Measurements from ENCODE around the gene CCDC12. TPM values are rescaled to one million over a fixed set of nuclear protein-coding genes. Genes with fewer than 3 reads are reported as not detected.
"Not testable (repeated sequence)": the region's sequence is repeated elsewhere in the genome, so short reads cannot be mapped to it uniquely, and the experiment has no call there.

Gene CCDC12
- total and polyA plus RNA-seq, 2 experiments from 2014 or later = 17.4 to 43.8 TPM

GRCh38 chr3:46916278-46916677, 60.3 kb downstream of the CCDC12 start:
- Histone ChIP-seq H3K36me3 (ENCODE audit: low read depth) (peaks cover 35% of the 10 kb centered on the region), H3K9ac (no peak overlapping the region), H3K9me3 (ENCODE audit: low read depth) (no peaks in the 10 kb centered on the region), H3K4me2 (ENCODE audit: unreplicated experiment) (no peak overlapping the region), H3K79me2 (ENCODE audit: insufficient read depth) (no peaks in the 10 kb centered on the region), H4K20me1 (ENCODE audit: insufficient read depth) (no peaks in the 10 kb centered on the region), H3K4me3 (no peak overlapping the region), H2AFZ (no peak overlapping the region), H3K4me1 (ENCODE audit: insufficient read depth) (no peaks in the 10 kb centered on the region), H3K27ac (no peak overlapping the region), H3F3A (ENCODE audit: insufficient read depth) (peaks cover 18% of the 10 kb centered on the region), H3K9me2 (ENCODE audit: insufficient read depth) (no peaks in the 10 kb centered on the region), H3K27me3 (replicated peaks; ENCODE audit: insufficient read depth) (no peaks in the 10 kb centered on the region)
- 83 to 100% methylated on average over 1 of the region's 1 CpG for WGBS, 2 experiments (ENCODE audit: low coverage in 1 of 2, low lambda C conversion rate in 2 of 2, missing lambda C conversion rate in 2 of 2)
- DNase-seq = no peak
- TF ChIP-seq EZH2phosphoT487 (IDR thresholded peaks at IDR 0.05; ENCODE audit: insufficient read depth, low read depth) (no peak), EZH2 (IDR thresholded peaks at IDR 0.05; ENCODE audit: insufficient read depth, poor library complexity, severe bottlenecking) (no peak)
- in situ Hi-C loops (cut with MboI) = no loop called here

DNA sequence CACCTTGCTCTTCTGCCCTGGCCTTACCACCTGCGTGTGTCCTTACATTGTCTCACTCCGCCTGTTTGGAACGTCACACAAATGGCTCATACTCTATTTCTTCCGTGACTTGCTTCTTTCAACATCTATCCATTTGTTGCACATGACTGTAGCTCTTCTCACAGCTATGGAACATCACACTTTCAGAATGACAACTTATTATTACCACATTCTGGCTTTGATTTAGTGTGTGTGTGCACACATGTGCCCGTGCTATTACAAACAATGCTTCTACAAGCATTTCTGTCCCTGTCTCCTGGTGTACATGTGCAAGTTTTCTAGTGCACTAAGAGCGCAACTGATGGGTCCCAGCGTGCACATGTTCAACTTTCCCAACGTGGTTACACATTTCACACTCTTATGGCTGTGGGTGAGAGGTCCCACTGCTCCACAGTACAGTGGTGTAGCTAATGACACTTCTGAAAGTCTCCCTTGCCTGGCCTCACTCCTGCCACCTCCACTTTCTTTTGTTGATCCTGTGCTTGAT, 61.2 kb downstream of the CCDC12 start:
- Histone ChIP-seq H3K36me3 (ENCODE audit: low read depth) (peaks cover 29% of the 10 kb centered on the region), H3K4me2 (ENCODE audit: unreplicated experiment) (no peak overlapping the region), H3K27me3 (replicated peaks; ENCODE audit: insufficient read depth) (no peaks in the 10 kb centered on the region), H3K27ac (no peak overlapping the region), H3K9me3 (ENCODE audit: low read depth) (no peaks in the 10 kb centered on the region), H2AFZ (no peak overlapping the region), H4K20me1 (ENCODE audit: insufficient read depth) (no peaks in the 10 kb centered on the region), H3K9me2 (ENCODE audit: insufficient read depth) (no peaks in the 10 kb centered on the region), H3F3A (ENCODE audit: insufficient read depth) (peaks cover 23% of the 10 kb centered on the region), H3K4me1 (ENCODE audit: insufficient read depth) (no peaks in the 10 kb centered on the region), H3K79me2 (ENCODE audit: insufficient read depth) (no peaks in the 10 kb centered on the region), H3K4me3 (no peak overlapping the region), H3K9ac (no peak overlapping the region)
- TF ChIP-seq EZH2 (IDR thresholded peaks at IDR 0.05; ENCODE audit: insufficient read depth, poor library complexity, severe bottlenecking) = no peak
- no peak for TF ChIP-seq EZH2phosphoT487 (IDR thresholded peaks at IDR 0.05; ENCODE audit: insufficient read depth, low read depth)
- no peak for DNase-seq
- in situ Hi-C loops (cut with MboI) = no loop called here
- 59 to 65% methylated on average over 8 of the region's 8 CpGs for WGBS, 2 experiments (ENCODE audit: low coverage in 1 of 2, low lambda C conversion rate in 2 of 2, missing lambda C conversion rate in 2 of 2)

GRCh38 chr3:46914849-46915248, 61.7 kb downstream of the CCDC12 start:
- H3K9me3 ChIP-seq (ENCODE audit: low read depth) = no peaks in the 10 kb centered on the region
- no peak for TF ChIP-seq EZH2 (IDR thresholded peaks at IDR 0.05; ENCODE audit: insufficient read depth, poor library complexity, severe bottlenecking)
- TF ChIP-seq EZH2phosphoT487 (IDR thresholded peaks at IDR 0.05; ENCODE audit: insufficient read depth, low read depth) = no peak
- no peak overlapping the region for H3K27ac ChIP-seq
- peaks cover 23% of the 10 kb centered on the region for H3F3A ChIP-seq (ENCODE audit: insufficient read depth)
- H3K27me3 ChIP-seq (replicated peaks; ENCODE audit: insufficient read depth) = no peaks in the 10 kb centered on the region
- H4K20me1 ChIP-seq (ENCODE audit: insufficient read depth) = no peaks in the 10 kb centered on the region
- H3K79me2 ChIP-seq (ENCODE audit: insufficient read depth) = no peaks in the 10 kb centered on the region
- 82 to 83% methylated on average over 7 of the region's 7 CpGs for WGBS, 2 experiments (ENCODE audit: low coverage in 1 of 2, low lambda C conversion rate in 2 of 2, missing lambda C conversion rate in 2 of 2)
- in situ Hi-C loops (cut with MboI) = no loop called here
- H3K9me2 ChIP-seq (ENCODE audit: insufficient read depth) = no peaks in the 10 kb centered on the region
- no peak for DNase-seq
- H3K36me3 ChIP-seq (ENCODE audit: low read depth) = peaks cover 24% of the 10 kb centered on the region
- H2AFZ ChIP-seq = no peak overlapping the region
- H3K4me1 ChIP-seq (ENCODE audit: insufficient read depth) = peaks cover under 1% of the 10 kb centered on the region; the same call in 1 of the 2 replicates
- H3K9ac ChIP-seq = no peak overlapping the region
- no peak overlapping the region for H3K4me2 ChIP-seq (ENCODE audit: unreplicated experiment)
- H3K4me3 ChIP-seq = no peak overlapping the region

DNA sequence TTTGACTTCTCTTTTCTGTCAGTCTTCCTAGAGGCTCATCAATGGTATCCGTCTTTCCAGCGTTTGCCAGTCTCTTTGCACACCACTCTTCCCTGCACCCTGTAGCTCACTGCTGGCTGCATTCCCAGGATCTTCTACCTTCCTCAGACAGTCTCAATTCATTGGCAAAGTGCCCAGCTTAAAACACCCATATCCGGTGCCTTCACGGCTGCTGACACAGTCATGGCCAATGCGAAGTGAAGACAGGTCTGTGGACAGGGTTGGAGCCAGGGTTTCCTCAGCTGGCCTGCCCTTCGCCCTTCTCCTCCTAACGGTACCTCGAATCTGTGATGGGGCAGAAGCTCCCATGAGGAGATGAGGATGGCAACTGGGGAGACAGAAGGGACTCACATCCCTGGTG, 62.9 kb downstream of the CCDC12 start:
- Histone ChIP-seq H3K9me2 (ENCODE audit: insufficient read depth) (no peaks in the 10 kb centered on the region), H3F3A (ENCODE audit: insufficient read depth) (peaks cover 27% of the 10 kb centered on the region), H3K36me3 (ENCODE audit: low read depth) (peaks cover 15% of the 10 kb centered on the region), H2AFZ (no peak overlapping the region), H3K27ac (no peak overlapping the region), H3K4me3 (no peak overlapping the region), H3K4me2 (ENCODE audit: unreplicated experiment) (no peak overlapping the region), H3K27me3 (replicated peaks; ENCODE audit: insufficient read depth) (no peaks in the 10 kb centered on the region), H3K9me3 (ENCODE audit: low read depth) (no peaks in the 10 kb centered on the region), H3K79me2 (ENCODE audit: insufficient read depth) (no peaks in the 10 kb centered on the region), H3K4me1 (ENCODE audit: insufficient read depth) (peaks cover 12% of the 10 kb centered on the region; the same call in 1 of the 2 replicates), H3K9ac (no peak overlapping the region), H4K20me1 (ENCODE audit: insufficient read depth) (no peaks in the 10 kb centered on the region)
- 68 to 71% methylated on average over 8 of the region's 8 CpGs for WGBS, 2 experiments (ENCODE audit: low coverage in 1 of 2, low lambda C conversion rate in 2 of 2, missing lambda C conversion rate in 2 of 2)
- peak; percentile 42 for DNase-seq
- in situ Hi-C loops (cut with MboI) = no loop called here
- TF ChIP-seq EZH2phosphoT487 (IDR thresholded peaks at IDR 0.05; ENCODE audit: insufficient read depth, low read depth) (no peak), EZH2 (IDR thresholded peaks at IDR 0.05; ENCODE audit: insufficient read depth, poor library complexity, severe bottlenecking) (no peak)

GRCh38 chr3:46912986-46913385, 63.6 kb downstream of the CCDC12 start:
- in situ Hi-C loops (cut with MboI) = no loop called here
- no peak overlapping the region for H3K4me2 ChIP-seq (ENCODE audit: unreplicated experiment)

GRCh38 chr3:46910914-46911313, 65.6 kb downstream of the CCDC12 start:
- H3K36me3 ChIP-seq (ENCODE audit: low read depth); H3K9me2 ChIP-seq (ENCODE audit: insufficient read depth); H3K27me3 ChIP-seq (replicated peaks; ENCODE audit: insufficient read depth); H4K20me1 ChIP-seq (ENCODE audit: insufficient read depth); H3K4me3 ChIP-seq; H2AFZ ChIP-seq; H3K27ac ChIP-seq; H3K9ac ChIP-seq; DNase-seq; H3K79me2 ChIP-seq (ENCODE audit: insufficient read depth); H3K9me3 ChIP-seq (ENCODE audit: low read depth); H3K4me2 ChIP-seq (ENCODE audit: unreplicated experiment); in situ Hi-C loops (cut with MboI): not testable (repeated sequence)
- WGBS, 2 experiments (ENCODE audit: low coverage in 1 of 2, low lambda C conversion rate in 2 of 2, missing lambda C conversion rate in 2 of 2) = 81 to 89% methylated on average over 10 of the region's 10 CpGs
- Histone ChIP-seq H3K4me1 (ENCODE audit: insufficient read depth) (peaks cover 20% of the 10 kb centered on the region), H3F3A (ENCODE audit: insufficient read depth) (peaks cover 20% of the 10 kb centered on the region)

More at GRCh38 chr3:46912986-46913385, 63.6 kb downstream of the CCDC12 start:
- Histone ChIP-seq H3K9me2 (ENCODE audit: insufficient read depth) (no peaks in the 10 kb centered on the region), H3F3A (ENCODE audit: insufficient read depth) (peaks cover 27% of the 10 kb centered on the region), H3K27ac (no peak overlapping the region), H3K9ac (no peak overlapping the region), H4K20me1 (ENCODE audit: insufficient read depth) (no peaks in the 10 kb centered on the region), H3K36me3 (ENCODE audit: low read depth) (peaks cover 9% of the 10 kb centered on the region), H3K9me3 (ENCODE audit: low read depth) (no peaks in the 10 kb centered on the region), H3K79me2 (ENCODE audit: insufficient read depth) (no peaks in the 10 kb centered on the region), H3K4me3 (no peak overlapping the region), H2AFZ (no peak overlapping the region), H3K4me1 (ENCODE audit: insufficient read depth) (peaks cover 19% of the 10 kb centered on the region), H3K27me3 (replicated peaks; ENCODE audit: insufficient read depth) (no peaks in the 10 kb centered on the region)
- 94 to 96% methylated on average over 3 of the region's 3 CpGs for WGBS, 2 experiments (ENCODE audit: low coverage in 1 of 2, low lambda C conversion rate in 2 of 2, missing lambda C conversion rate in 2 of 2)
- TF ChIP-seq EZH2 (IDR thresholded peaks at IDR 0.05; ENCODE audit: insufficient read depth, poor library complexity, severe bottlenecking) = no peak
- no peak for TF ChIP-seq EZH2phosphoT487 (IDR thresholded peaks at IDR 0.05; ENCODE audit: insufficient read depth, low read depth)
- no peak for DNase-seq

All from GM23248 (cell line).